Esophagus muscularis mucosa (tissue), 4 donors: ENCODE measurements around the gene FKBP5.

Source experiments
- EP300 ChIP-seq: sonication (generic); formaldehyde crosslinking; IDR thresholded peaks from one replicate; pipeline ENCODE4 v1.6.1; 2017; ENCODE audit warnings: antibody characterized with exemption
- POLR2A ChIP-seq: fragments of 450-650 bp; IDR thresholded peaks from one replicate; pipeline ENCODE4 v1.6.1; 2017; ENCODE audit warnings: antibody characterized with exemption, moderate library complexity, mild to moderate bottlenecking, low read depth
- POLR2AphosphoS5 ChIP-seq, 2 donors: sonication (generic); formaldehyde crosslinking; IDR thresholded peaks; one replicate each; pipeline ENCODE4 v1.6.1; 2017; ENCODE audit warnings: antibody characterized with exemption in 2 of 2
- TF ChIP-seq, protein P1 (sequence below), 3 experiments: fragments of 200-600 bp in 2 of 3; fragments of 450-650 bp in 1 of 3; sonication (generic) in 2 of 3; IDR thresholded peaks; one replicate each; pipeline ENCODE4 v1.5.1; 2017 to 2019; ENCODE audit warnings: antibody characterized with exemption in 3 of 3, mild to moderate bottlenecking in 2 of 3, moderate library complexity in 1 of 3

DNA sequence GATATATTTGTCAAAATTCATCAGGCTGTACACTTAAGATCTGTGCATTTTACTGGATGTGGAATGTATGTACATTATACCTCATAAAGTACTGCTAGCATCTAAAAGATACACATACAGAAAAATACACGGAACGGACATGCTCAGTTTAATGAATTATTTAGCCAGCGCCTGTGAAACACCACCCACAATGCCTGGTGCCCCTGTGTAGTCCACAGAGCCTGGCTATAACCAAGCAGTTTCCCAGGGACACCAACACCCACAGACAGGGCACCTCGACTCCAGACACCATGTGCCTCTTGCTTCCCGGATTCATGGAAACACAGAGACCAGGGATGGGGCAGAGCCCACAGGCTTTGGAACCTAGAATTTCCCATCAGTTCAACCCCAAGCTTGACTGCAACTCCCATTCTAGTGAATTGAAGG lies 30.7 kb upstream of the FKBP5 start:
- TF ChIP-seq, protein P1, sequence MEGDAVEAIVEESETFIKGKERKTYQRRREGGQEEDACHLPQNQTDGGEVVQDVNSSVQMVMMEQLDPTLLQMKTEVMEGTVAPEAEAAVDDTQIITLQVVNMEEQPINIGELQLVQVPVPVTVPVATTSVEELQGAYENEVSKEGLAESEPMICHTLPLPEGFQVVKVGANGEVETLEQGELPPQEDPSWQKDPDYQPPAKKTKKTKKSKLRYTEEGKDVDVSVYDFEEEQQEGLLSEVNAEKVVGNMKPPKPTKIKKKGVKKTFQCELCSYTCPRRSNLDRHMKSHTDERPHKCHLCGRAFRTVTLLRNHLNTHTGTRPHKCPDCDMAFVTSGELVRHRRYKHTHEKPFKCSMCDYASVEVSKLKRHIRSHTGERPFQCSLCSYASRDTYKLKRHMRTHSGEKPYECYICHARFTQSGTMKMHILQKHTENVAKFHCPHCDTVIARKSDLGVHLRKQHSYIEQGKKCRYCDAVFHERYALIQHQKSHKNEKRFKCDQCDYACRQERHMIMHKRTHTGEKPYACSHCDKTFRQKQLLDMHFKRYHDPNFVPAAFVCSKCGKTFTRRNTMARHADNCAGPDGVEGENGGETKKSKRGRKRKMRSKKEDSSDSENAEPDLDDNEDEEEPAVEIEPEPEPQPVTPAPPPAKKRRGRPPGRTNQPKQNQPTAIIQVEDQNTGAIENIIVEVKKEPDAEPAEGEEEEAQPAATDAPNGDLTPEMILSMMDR (IDR thresholded peaks at IDR 0.05), result no peak
- no peak for TF ChIP-seq POLR2A
- TF ChIP-seq POLR2AphosphoS5 (IDR thresholded peaks at IDR 0.05), result no peak
- peak; percentile 2 for TF ChIP-seq EP300
